GM18526 (cell line): ENCODE results near the gene MOBP.

Source experiments
- POLR2A ChIP-seq: IDR thresholded peaks from 3 replicates; pipeline ENCODE4 v1.6.1; 2011; ENCODE audit not compliant: insufficient read length; ENCODE audit errors: extremely low read depth

The MOBP gene

GRCh38 chr3:39445927-39446326, 21.6 kb upstream of the MOBP start:
- TF ChIP-seq POLR2A: no peak

DNA sequence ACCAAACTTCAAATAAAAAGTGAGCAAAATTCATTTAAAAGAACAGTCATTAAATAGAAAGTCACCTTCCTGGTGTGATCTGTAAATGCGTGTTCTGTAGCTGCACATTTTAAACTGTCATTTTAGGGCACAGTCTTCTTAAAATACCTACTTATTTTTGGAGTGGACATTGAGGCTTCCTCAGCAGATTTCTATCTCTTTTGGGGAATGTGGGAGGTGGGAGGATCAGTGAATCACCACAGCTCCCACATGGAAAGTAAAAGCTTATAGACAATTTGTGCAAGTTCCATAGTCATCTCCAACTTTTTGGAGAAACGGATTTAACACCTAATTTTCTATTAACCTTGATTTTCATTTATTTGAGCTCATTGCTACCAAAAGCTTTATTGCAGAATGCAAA, 21.0 kb upstream of the MOBP start:
- no peak for TF ChIP-seq POLR2A

DNA sequence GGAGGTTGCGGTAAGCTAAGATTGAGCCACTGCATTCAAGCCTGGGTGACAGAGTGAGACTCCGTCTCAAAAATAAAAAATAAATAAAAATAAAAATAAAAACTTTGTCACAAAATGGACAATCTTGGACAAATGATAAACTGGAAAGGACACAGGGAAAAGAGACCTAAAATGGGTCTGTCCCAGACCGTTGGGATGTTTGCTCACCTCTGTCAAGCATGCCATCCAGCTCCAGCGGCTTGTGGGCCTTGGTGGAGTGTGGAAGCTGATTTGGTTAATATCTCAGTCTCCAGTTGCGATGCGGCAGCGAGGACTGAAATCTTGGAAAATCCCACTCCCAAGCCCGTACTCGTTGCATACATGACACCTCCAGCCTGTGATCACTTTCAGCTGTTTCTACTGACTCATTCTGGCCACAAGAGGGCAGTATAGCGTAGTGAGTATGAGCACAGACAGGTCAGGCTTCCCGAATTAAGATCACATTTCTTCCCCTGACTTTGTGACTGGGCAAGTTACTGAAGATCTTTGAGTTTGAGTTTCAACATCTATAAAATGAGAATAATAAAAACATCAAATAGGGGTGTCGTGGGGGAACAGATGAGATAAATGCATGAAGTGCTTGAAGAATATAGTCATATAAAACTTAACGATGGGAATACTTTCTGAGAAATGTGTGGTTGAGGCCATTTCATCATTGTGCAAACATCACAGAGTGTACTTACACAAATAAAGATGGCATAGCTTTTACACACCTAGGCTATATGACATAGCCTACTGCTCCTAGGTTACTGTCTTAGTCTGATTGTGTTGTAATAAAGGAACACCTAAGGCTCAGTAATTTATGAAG, 19.6 kb upstream of the MOBP start:
- no peak for TF ChIP-seq POLR2A

- no peak for TF ChIP-seq POLR2A
These were observed 18.8 kb upstream of the MOBP start for GRCh38 chr3:39448506-39449233.

- no peak for TF ChIP-seq POLR2A
These were observed 17.7 kb upstream of the MOBP start for GRCh38 chr3:39449796-39450195.

DNA sequence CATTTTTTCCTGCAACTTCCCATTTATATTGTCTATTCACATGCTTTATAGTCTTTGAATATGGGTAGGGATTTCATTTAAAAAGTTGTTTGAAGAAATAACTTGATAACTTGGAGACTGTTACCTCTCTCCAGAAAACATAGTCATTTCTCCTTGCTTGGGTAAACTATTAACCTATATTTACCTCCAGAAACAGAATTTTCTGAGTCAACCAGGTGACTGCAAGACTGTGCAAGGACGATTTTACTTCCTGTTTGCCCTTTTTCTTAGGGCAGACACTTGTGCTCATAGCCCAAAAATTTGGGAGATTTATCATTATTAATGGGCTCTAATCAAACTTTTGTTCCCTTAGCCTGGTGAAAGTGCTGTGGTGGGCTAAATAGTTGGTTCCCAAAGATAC, 14.3 kb upstream of the MOBP start:
- TF ChIP-seq POLR2A: no peak

DNA sequence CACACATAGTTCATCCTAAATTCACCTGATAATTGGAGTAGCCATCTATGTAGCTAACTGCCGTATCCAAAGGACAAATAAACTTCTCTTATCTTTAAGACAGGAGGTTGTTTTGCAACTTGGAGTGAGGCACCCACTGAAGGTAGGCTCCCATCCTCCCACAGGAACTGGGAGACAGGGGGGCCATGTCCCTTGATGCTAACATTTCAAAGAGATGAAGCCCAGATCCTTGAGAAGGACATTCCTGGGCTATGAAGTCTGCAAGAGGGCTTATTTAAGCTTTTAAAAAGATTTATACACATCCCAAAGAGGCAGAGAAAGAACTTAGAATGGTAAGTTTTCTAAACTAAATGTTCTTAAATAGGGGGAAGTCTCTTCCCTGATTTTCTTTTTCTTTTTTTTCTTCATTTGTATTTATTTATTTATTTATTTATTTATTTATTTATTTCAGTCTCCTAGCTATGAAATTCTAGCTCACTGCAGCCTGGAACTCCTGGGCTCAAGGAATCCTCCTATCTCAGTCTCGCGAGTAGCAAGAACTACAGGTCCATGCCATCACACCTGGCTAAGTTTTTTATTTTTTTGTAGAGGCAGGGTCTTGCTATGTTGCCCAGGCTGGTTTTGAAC, 12.8 kb upstream of the MOBP start:
- TF ChIP-seq POLR2A: no peak

DNA sequence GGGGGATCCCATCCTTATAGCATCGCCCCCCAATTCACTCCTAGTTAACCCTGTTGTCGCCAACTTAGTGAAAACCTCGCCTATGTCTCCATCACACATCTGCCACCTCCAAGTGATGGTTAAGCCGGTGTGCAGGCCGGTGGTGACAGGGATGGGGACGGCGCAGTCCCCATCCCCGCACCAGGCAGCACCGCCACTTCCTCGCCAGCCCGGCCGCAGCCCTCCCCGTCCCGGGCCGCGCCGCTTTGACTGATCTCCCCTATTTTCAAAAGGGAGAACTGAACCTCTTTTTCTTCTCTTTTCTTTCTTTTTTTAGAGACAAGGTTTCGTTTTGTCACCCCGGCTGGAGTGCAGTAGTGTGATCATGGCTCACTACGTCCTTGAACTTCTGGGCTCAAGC, 11.3 kb upstream of the MOBP start:
- TF ChIP-seq POLR2A: no peak

- TF ChIP-seq POLR2A: no peak
These were observed 10.1 kb upstream of the MOBP start for GRCh38 chr3:39457361-39457760.

DNA sequence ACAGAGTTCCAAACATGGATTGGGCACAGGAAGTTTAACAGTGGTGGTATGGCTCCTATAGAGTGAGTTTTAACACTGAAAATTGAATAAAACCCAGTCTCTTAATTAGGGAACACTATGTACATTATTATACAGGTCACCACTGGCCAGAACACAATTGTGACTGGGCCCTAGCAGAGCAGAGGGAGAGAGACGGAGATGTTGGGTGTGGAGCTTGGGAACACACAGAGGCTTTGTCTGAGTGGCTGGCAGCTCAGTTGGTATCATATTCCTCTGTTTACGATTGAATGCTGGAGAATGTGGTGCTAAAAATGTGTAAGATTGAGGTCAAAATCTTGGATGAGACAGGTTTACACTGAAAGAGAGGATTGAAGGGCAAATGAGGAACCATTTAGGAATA, 6.8 kb upstream of the MOBP start:
- no peak for TF ChIP-seq POLR2A

- no peak for TF ChIP-seq POLR2A
These were observed 4.2 kb upstream of the MOBP start for GRCh38 chr3:39463269-39463668.

DNA sequence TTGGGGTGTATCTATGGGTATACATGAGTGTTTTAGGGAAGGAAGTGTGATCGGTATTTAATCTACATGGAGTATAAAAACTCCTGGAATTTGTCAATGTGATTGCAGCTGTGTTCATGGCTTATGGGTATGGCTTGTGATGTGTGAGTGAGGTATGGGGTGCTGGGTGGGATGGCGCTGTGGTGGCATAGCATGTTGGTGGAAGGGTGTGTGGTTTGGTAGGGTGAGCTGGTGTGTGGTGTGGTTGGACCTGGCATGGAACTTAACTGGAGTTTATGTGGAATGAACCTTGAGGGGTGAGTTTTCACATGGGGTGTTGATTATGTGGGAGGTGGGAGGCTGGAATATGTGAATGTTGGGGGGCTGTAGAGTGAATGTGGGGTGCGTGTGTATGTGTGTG, 492 bp upstream of the MOBP start:
- TF ChIP-seq POLR2A: no peak

DNA sequence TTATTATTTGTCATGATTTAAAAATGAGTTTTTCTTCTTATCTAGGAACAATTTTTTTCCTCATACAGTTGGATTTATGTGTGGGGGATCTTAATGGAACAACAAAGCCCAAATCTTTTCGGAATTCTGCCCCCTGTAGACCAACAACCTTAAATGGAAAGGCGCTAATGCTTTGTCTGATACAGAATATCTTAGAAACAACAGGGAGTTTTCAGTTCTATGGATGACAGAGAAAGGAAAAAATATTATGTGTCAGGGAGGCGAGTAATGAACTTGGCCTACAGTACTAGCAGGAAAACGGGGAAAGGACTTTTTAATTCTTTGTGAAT, 592 bp downstream of the MOBP start:
- TF ChIP-seq POLR2A: no peak

DNA sequence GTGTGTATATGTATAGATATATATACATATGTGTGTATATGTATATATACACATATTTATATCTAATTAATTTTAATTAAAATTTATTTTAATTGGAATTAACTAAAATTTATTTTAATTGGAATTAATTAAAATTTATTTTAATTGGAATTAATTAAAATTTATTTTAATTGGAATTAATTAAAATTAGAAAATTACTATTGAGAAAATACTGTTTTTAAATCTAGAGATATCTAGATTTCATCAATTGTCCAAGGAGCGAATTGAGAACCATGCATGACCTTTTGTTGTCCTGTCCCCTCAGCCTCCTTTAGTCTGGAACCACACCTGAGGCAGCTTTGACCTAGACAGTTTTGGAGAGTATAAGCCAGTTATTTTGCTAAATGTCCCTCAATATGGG, 1.8 kb downstream of the MOBP start:
- TF ChIP-seq POLR2A: no peak

- no peak for TF ChIP-seq POLR2A
These were observed 2.5 kb downstream of the MOBP start for GRCh38 chr3:39469945-39470344.

DNA sequence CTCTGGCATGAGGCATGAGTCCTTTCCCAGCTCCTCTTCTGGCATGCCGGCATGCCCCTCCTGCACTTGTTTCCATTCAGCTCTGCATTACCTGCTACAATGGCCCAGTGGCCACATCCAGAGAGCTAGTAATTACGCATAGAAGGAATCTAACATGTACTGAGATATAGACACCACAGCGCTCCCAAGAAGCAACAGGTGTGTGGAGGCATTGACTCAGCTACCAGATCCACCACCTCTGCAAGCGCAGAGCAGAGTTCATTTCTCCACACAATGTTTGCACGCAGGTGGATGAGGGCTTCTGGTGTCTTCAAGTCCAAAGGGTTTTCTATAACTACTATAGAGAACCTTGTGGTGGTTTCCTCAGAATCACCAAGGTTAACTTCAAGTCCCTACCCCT, 4.2 kb downstream of the MOBP start:
- no peak for TF ChIP-seq POLR2A

DNA sequence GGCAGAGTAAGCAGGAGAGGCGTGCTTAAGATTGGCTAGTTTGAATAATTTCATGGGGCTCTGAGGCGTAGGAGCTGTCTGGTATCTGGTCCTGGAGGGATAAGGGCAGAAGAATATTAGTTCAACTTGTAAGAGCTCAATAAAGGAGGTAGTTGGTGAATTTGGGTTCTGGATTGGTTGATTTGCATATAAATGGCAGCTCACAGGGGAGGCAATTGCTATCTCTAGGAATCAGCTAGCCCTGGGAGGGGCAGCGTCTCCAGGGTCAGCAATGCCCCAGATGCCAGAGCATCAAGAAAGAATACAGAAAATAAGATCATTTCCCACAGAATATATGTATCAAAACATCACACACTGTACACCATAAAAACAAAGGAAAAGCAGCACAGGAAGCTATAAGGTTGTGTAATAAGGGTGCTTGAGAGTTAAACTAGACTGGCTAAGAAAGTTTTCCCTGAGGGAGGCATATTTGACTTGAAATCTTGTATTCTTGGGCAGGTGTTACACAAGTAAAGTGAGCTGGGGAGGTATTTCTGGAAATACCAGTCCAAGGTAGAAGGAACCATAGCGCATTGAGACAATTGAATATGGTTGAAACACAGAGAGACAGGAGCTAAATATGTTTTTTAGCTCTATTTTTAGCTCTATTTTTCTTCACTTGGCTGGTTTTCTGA, 6.1 kb downstream of the MOBP start:
- TF ChIP-seq POLR2A: no peak
